ENCODE data around the gene STIM2. TPM values are rescaled to one million over a fixed set of nuclear protein-coding genes. Genes with fewer than 3 reads are reported as not detected.

STIM2 gene
- total and polyA plus RNA-seq, 10 of the 15 experiments (the other 5 are each of a cell fraction or from before 2014, with no cell fraction given) = 4.7 to 41.5 (median 16.9) TPM

- TF ChIP-seq EGR1 (IDR thresholded peaks at IDR 0.05; ENCODE audit: borderline replicate concordance in 1 of 2, low read depth in 2 of 2, low read length in 2 of 2) = no peak
- no peak for TF ChIP-seq NRF1 (conservative IDR thresholded peaks at IDR 0.05; ENCODE audit: low read depth, low read length)
- TF ChIP-seq NR2C1 (IDR thresholded peaks at IDR 0.05) = no peak
- TF ChIP-seq CBFB (IDR thresholded peaks at IDR 0.05; ENCODE audit: low read depth) = no peak
- no peak for TF ChIP-seq NFYB (IDR thresholded peaks at IDR 0.05; ENCODE audit: insufficient read depth, low read depth, low read length)
- no peak for TF ChIP-seq RBBP5 (conservative IDR thresholded peaks at IDR 0.05)
These were observed 136.1 kb downstream of the STIM2 start (continued) for GRCh38 chr4:26996745-26997144.

GRCh38 chr4:26999689-27000088 is 139.0 kb downstream of the STIM2 start:
- POLR2A ChIA-PET = interaction anchor here (1.6 kb wide), 1 partner anchor 139 kb away, joined by 19 read pairs; the partner anchor contains the start of gene STIM2
- Histone ChIP-seq H3K27me3 (replicated peaks in 1 of 2; ENCODE audit: control insufficient read depth in 2 of 2, insufficient read depth in 2 of 2, low read length in 1 of 2) (no peaks in the 10 kb centered on the region), H3K27ac (ENCODE audit: control insufficient read depth, insufficient read depth) (no peak overlapping the region), H3K36me3 (ENCODE audit: control insufficient read depth in 2 of 2, insufficient read depth in 2 of 2, low read length in 1 of 2) (no peaks in the 10 kb centered on the region), H3K9ac (ENCODE audit: control insufficient read depth, insufficient read depth, low read length) (no peak overlapping the region), H3K4me2 (ENCODE audit: control insufficient read depth, insufficient read depth) (no peak overlapping the region), H3K9me3 (replicated peaks; ENCODE audit: control insufficient read depth, insufficient read depth, low read length) (no peaks in the 10 kb centered on the region), H3K4me3 (no peak overlapping the region), H2AFZ (ENCODE audit: control insufficient read depth, low read depth, low read length) (no peak overlapping the region), H4K20me1 (ENCODE audit: control insufficient read depth, insufficient read depth) (no peaks in the 10 kb centered on the region), H3K4me1 (ENCODE audit: control insufficient read depth, insufficient read depth, low read length) (peaks cover 8% of the 10 kb centered on the region; the same call in 1 of the 2 replicates), H3K79me2 (ENCODE audit: control insufficient read depth, insufficient read depth, low read length) (no peaks in the 10 kb centered on the region)
- no TSS peak for BruUV-seq (replicated peaks)
- DNase-seq (ENCODE audit: low read depth, low spot score) = no peak
- intact Hi-C loops (cut with micrococcal nuclease; ENCODE audit: unreplicated experiment) (loop anchor here (2.0 kb wide), 1 partner anchor 139 kb away; the partner anchor contains the start of gene STIM2), in situ Hi-C loops (cut with MboI) (loop anchor here (10.0 kb wide), 1 partner anchor 115 kb away; no protein-coding TSS in a partner anchor)
- SMC1A ChIA-PET (ENCODE audit: uncharacterized antibody, unreplicated experiment) = interaction anchor here (0.7 to 3.0 kb wide), 16 partner anchors 8 to 314 kb away, joined by 3 to 14 read pairs (median 4); no protein-coding TSS in a partner anchor
- RAD21 ChIA-PET (ENCODE audit: unreplicated experiment) = interaction anchor here (0.7 to 1.6 kb wide), 4 partner anchors 11 to 138 kb away, joined by 3 to 7 read pairs (median 4); no protein-coding TSS in a partner anchor
- ATAC-seq = no peak
- FAIRE-seq = no peak
- CTCF ChIA-PET = interaction anchor here (0.7 to 2.0 kb wide), 12 partner anchors 11 to 1012 kb away, joined by 3 to 8 read pairs (median 3); no protein-coding TSS in a partner anchor
- no peak for TF ChIP-seq NFIC (IDR thresholded peaks at IDR 0.05; ENCODE audit: low read depth, low read length)
- no peak for TF ChIP-seq DPF2 (IDR thresholded peaks at IDR 0.05)
- TF ChIP-seq CBX3 (IDR thresholded peaks at IDR 0.05; ENCODE audit: borderline replicate concordance, low read depth) = no peak
- no peak for TF ChIP-seq MXI1 (IDR thresholded peaks at IDR 0.05; ENCODE audit: low read depth, low read length)
- TF ChIP-seq MLLT1 (IDR thresholded peaks at IDR 0.05) = no peak
- no peak for TF ChIP-seq CEBPB (IDR thresholded peaks at IDR 0.05; ENCODE audit: borderline replicate concordance in 1 of 2, low read depth in 2 of 2, low read length in 2 of 2)
- no peak for TF ChIP-seq STAT3 (IDR thresholded peaks at IDR 0.05; ENCODE audit: low read depth, low read length)
- TF ChIP-seq SREBF1 (IDR thresholded peaks at IDR 0.05; ENCODE audit: low read length) = no peak
- TF ChIP-seq NBN (IDR thresholded peaks at IDR 0.05) = no peak
- no peak for TF ChIP-seq CTCF (IDR thresholded peaks at IDR 0.05 in 2 of 3, conservative IDR thresholded peaks at IDR 0.05 in 1 of 3; ENCODE audit: control insufficient read depth in 2 of 3, extremely low read depth in 1 of 3, insufficient read depth in 1 of 3, low read depth in 3 of 3, low read length in 3 of 3)
- no peak for TF ChIP-seq ZBTB40 (IDR thresholded peaks at IDR 0.05; ENCODE audit: borderline replicate concordance)

Data from GM12878 (cell line).